Neural cell (in vitro differentiated cells): ENCODE data around the gene ZRANB3. TPM values are rescaled to one million over a fixed set of nuclear protein-coding genes. Genes with fewer than 3 reads are reported as not detected.

Experiments
- H2AFZ ChIP-seq: fragments of 200-600, 300-800 bp; sonication (generic), shearing (Covaris generic); 2 replicates; pipeline ENCODE4 v1.6.0; 2014; ENCODE audit warnings: low read depth, mild to moderate bottlenecking, antibody characterized with exemption, low read length, moderate library complexity
- H3F3A ChIP-seq: fragments of 200-600 bp; shearing (Covaris generic); 2 replicates; pipeline ENCODE4 v1.6.1; 2016; ENCODE audit warnings: mild to moderate bottlenecking, moderate library complexity, mixed read lengths, antibody characterized with exemption, low read length; ENCODE audit not compliant: insufficient read depth, poor library complexity, severe bottlenecking
- H3K27ac ChIP-seq: fragments of 200-600, 300-800 bp; sonication (generic), shearing (Covaris generic); 2 replicates; pipeline ENCODE4 v1.5.1; 2014; ENCODE audit warnings: mild to moderate bottlenecking, low read length, moderate library complexity
- H3K27me3 ChIP-seq: fragments of 300-800, 200-600 bp; sonication (generic), shearing (Covaris generic); 2 replicates; pipeline ENCODE4 v1.6.0; 2014; ENCODE audit warnings: mild to moderate bottlenecking, low read depth, low read length, moderate library complexity; ENCODE audit not compliant: insufficient read depth
- H3K36me3 ChIP-seq: fragments of 300-800, 200-600 bp; sonication (generic), shearing (Covaris generic); 2 replicates; pipeline ENCODE4 v1.5.1; 2014; ENCODE audit warnings: mild to moderate bottlenecking, antibody characterized with exemption, low read length, moderate library complexity; ENCODE audit not compliant: insufficient read depth
- H3K4me2 ChIP-seq: fragments of 300-800, 200-600 bp; sonication (generic), shearing (Covaris generic); 2 replicates; pipeline ENCODE4 v1.6.0; 2014; ENCODE audit warnings: mild to moderate bottlenecking, low read length
- H3K4me3 ChIP-seq: fragments of 300-800, 200-600 bp; sonication (generic), shearing (Covaris generic); 2 replicates; pipeline ENCODE4 v1.5.1; 2014; ENCODE audit warnings: mild to moderate bottlenecking, low read length, moderate library complexity
- H3K79me2 ChIP-seq: fragments of 200-600 bp; shearing (Covaris generic); replicated peaks from 2 replicates; pipeline ENCODE4 v1.6.0; 2014; ENCODE audit warnings: mild to moderate bottlenecking, low read length, moderate library complexity; ENCODE audit not compliant: insufficient read depth
- H3K9ac ChIP-seq: fragments of 300-800, 200-600 bp; sonication (generic), shearing (Covaris generic); 2 replicates; pipeline ENCODE4 v1.6.1; 2016; ENCODE audit warnings: mild to moderate bottlenecking, low read length, mixed read lengths
- H3K9me2 ChIP-seq: fragments of 200-600 bp; shearing (Covaris generic); 2 replicates; pipeline ENCODE4 v1.6.1; 2016; ENCODE audit warnings: mild to moderate bottlenecking, low read length, mixed read lengths; ENCODE audit not compliant: insufficient read depth
- H3K9me3 ChIP-seq: fragments of 200-600, 300-800 bp; sonication (generic), shearing (Covaris generic); 2 replicates; pipeline ENCODE4 v1.6.1; 2016; ENCODE audit warnings: mild to moderate bottlenecking, mixed run types, low read length, moderate library complexity, mixed read lengths
- H4K20me1 ChIP-seq: fragments of 200-600 bp; shearing (Covaris generic); 2 replicates; pipeline ENCODE4 v1.6.1; 2016; ENCODE audit warnings: mild to moderate bottlenecking, mixed run types; ENCODE audit not compliant: insufficient read depth
- EP300 ChIP-seq: fragments of 450-650 bp; conservative IDR thresholded peaks from 2 replicates; pipeline ENCODE4 v1.6.1; 2014; ENCODE audit warnings: antibody characterized with exemption, mild to moderate bottlenecking, moderate library complexity; ENCODE audit not compliant: poor library complexity, severe bottlenecking
- EZH2 ChIP-seq: fragments of 200-600, 300-800 bp; shearing (Covaris generic), sonication (generic); IDR thresholded peaks from 2 replicates; pipeline ENCODE4 v1.6.1; 2014; ENCODE audit warnings: antibody characterized with exemption, low read length, borderline replicate concordance, mild to moderate bottlenecking; ENCODE audit not compliant: insufficient read depth, poor library complexity, severe bottlenecking
- MXI1 ChIP-seq: fragments of 450-650 bp; conservative IDR thresholded peaks from 2 replicates; pipeline ENCODE4 v1.6.1; 2014; ENCODE audit warnings: antibody characterized with exemption, mild to moderate bottlenecking; ENCODE audit not compliant: poor library complexity, severe bottlenecking
- POLR2AphosphoS5 ChIP-seq: IDR thresholded peaks from 2 replicates; pipeline ENCODE4 v1.6.1; 2012
- RAD21 ChIP-seq: fragments of 450-650 bp; conservative IDR thresholded peaks from 2 replicates; pipeline ENCODE4 v1.6.1; 2014; ENCODE audit warnings: antibody characterized with exemption, mild to moderate bottlenecking, moderate library complexity
- SMC3 ChIP-seq: fragments of 450-650 bp; conservative IDR thresholded peaks from 2 replicates; pipeline ENCODE4 v1.6.1; 2014; ENCODE audit warnings: antibody characterized with exemption, mild to moderate bottlenecking, moderate library complexity; ENCODE audit not compliant: poor library complexity
- TAF1 ChIP-seq: IDR thresholded peaks from 2 replicates; pipeline ENCODE4 v1.6.1; 2012; ENCODE audit warnings: low read depth
- polyA plus RNA-seq: library from polyadenylated mRNA; depleted of rRNA; stranded (reverse); fragments of >200 nt; gene quantifications from 2 replicates; pipeline ENCODE4 v1.2.3, GENCODE V29; 2014
- TF ChIP-seq, protein P1 (sequence below): IDR thresholded peaks from 2 replicates; pipeline ENCODE4 v1.6.1; 2012; ENCODE audit warnings: borderline replicate concordance
- TF ChIP-seq, protein P2 (sequence below): fragments of 450-650 bp; IDR thresholded peaks from 2 replicates; pipeline ENCODE4 v1.5.1; 2014; ENCODE audit warnings: antibody characterized with exemption, mild to moderate bottlenecking, moderate library complexity; ENCODE audit not compliant: poor library complexity, severe bottlenecking

ZRANB3 gene
- polyA plus RNA-seq, 1 donor from 2014 or later = 3.5 TPM

DNA sequence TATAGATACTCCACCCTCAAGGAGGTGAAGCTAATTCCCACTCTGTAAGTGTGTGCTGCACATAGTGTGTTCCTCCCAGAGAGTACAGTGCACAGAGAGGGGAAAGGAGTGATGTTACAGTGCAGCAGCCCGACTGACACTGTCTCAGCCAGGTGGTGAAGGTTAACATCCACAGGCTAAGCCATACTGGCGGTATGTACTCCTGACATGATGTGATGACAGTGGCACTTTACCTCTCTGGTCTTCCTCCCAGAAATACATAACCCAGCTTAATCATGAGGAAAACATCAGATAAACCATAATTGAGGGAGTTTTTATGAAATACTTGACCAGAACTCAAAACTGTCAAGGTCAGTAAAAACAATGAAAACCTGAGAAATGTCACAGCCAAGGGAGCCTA is 371.8 kb downstream of the ZRANB3 start:
- Histone ChIP-seq H3F3A (no peaks in the 10 kb centered on the region), H3K4me3 (no peak overlapping the region), H3K79me2 (no peaks in the 10 kb centered on the region), H3K27ac (no peak overlapping the region), H3K4me2 (no peak overlapping the region), H2AFZ (no peak overlapping the region), H4K20me1 (no peaks in the 10 kb centered on the region), H3K9me3 (no peaks in the 10 kb centered on the region), H3K9me2 (no peaks in the 10 kb centered on the region), H3K36me3 (peaks cover 7% of the 10 kb centered on the region), H3K9ac (no peak overlapping the region), H3K27me3 (no peaks in the 10 kb centered on the region)
- TF ChIP-seq, protein P1, sequence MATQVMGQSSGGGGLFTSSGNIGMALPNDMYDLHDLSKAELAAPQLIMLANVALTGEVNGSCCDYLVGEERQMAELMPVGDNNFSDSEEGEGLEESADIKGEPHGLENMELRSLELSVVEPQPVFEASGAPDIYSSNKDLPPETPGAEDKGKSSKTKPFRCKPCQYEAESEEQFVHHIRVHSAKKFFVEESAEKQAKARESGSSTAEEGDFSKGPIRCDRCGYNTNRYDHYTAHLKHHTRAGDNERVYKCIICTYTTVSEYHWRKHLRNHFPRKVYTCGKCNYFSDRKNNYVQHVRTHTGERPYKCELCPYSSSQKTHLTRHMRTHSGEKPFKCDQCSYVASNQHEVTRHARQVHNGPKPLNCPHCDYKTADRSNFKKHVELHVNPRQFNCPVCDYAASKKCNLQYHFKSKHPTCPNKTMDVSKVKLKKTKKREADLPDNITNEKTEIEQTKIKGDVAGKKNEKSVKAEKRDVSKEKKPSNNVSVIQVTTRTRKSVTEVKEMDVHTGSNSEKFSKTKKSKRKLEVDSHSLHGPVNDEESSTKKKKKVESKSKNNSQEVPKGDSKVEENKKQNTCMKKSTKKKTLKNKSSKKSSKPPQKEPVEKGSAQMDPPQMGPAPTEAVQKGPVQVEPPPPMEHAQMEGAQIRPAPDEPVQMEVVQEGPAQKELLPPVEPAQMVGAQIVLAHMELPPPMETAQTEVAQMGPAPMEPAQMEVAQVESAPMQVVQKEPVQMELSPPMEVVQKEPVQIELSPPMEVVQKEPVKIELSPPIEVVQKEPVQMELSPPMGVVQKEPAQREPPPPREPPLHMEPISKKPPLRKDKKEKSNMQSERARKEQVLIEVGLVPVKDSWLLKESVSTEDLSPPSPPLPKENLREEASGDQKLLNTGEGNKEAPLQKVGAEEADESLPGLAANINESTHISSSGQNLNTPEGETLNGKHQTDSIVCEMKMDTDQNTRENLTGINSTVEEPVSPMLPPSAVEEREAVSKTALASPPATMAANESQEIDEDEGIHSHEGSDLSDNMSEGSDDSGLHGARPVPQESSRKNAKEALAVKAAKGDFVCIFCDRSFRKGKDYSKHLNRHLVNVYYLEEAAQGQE = no peak
- TF ChIP-seq RAD21 (no peak), EP300 (no peak), SMC3 (no peak), EZH2 (no peak), TAF1 (no peak), MXI1 (no peak), POLR2AphosphoS5 (no peak)
- TF ChIP-seq, protein P2, sequence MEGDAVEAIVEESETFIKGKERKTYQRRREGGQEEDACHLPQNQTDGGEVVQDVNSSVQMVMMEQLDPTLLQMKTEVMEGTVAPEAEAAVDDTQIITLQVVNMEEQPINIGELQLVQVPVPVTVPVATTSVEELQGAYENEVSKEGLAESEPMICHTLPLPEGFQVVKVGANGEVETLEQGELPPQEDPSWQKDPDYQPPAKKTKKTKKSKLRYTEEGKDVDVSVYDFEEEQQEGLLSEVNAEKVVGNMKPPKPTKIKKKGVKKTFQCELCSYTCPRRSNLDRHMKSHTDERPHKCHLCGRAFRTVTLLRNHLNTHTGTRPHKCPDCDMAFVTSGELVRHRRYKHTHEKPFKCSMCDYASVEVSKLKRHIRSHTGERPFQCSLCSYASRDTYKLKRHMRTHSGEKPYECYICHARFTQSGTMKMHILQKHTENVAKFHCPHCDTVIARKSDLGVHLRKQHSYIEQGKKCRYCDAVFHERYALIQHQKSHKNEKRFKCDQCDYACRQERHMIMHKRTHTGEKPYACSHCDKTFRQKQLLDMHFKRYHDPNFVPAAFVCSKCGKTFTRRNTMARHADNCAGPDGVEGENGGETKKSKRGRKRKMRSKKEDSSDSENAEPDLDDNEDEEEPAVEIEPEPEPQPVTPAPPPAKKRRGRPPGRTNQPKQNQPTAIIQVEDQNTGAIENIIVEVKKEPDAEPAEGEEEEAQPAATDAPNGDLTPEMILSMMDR = no peak

DNA sequence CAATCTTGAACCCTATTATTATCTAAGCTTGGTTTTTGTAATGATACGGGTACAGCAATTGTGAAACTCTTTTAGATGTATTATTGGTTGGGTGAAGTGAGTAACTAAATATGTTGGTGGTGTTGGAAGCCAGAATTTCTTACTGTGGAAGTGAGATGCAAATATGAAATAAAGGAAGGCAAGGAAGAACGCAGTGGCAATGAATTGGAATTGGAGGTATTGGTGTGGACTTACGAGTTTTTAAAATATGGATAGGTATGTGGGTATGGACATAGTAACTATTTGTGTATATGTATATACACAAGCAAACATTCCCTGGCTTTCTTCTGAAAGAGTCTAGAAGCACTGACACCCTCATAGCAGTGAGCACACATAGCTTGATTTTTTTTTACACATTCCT is 373.2 kb downstream of the ZRANB3 start:
- TF ChIP-seq SMC3 (no peak), EP300 (no peak), POLR2AphosphoS5 (no peak), EZH2 (no peak)
- TF ChIP-seq, protein P2 = no peak
- H3K4me2 ChIP-seq = no peak overlapping the region

More for the DNA sequence above, 373.2 kb downstream of the ZRANB3 start:
- no peak overlapping the region for H3K9ac ChIP-seq
- no peaks in the 10 kb centered on the region for H3K79me2 ChIP-seq
- H3K9me3 ChIP-seq = no peaks in the 10 kb centered on the region
- peaks cover 11% of the 10 kb centered on the region for H3K36me3 ChIP-seq
- H4K20me1 ChIP-seq = no peaks in the 10 kb centered on the region
- no peak overlapping the region for H2AFZ ChIP-seq
- no peak overlapping the region for H3K4me3 ChIP-seq
- no peaks in the 10 kb centered on the region for H3F3A ChIP-seq
- no peaks in the 10 kb centered on the region for H3K9me2 ChIP-seq
- no peak overlapping the region for H3K27ac ChIP-seq
- H3K27me3 ChIP-seq = no peaks in the 10 kb centered on the region
